IPS-15b (cell line): ENCODE measurements around the gene CLSTN3.

ENCODE experiments used
- H3K27me3 ChIP-seq: one replicate; pipeline ENCODE4 v1.6.1; 2013; ENCODE audit warnings: low read length; ENCODE audit not compliant: control insufficient read depth, insufficient read depth
- H3K36me3 ChIP-seq: one replicate; pipeline ENCODE4 v1.6.1; 2013; ENCODE audit warnings: low read length; ENCODE audit not compliant: control insufficient read depth, insufficient read depth
- H3K4me1 ChIP-seq: one replicate; pipeline ENCODE4 v1.6.1; 2013; ENCODE audit warnings: mild to moderate bottlenecking, low read length; ENCODE audit not compliant: control insufficient read depth, insufficient read depth
- H3K4me3 ChIP-seq: one replicate; pipeline ENCODE4 v1.5.1; 2013; ENCODE audit warnings: low read depth, low read length
- H3K9ac ChIP-seq: one replicate; pipeline ENCODE4 v1.6.1; 2013; ENCODE audit warnings: low read depth, mild to moderate bottlenecking, low read length
- H3K9me3 ChIP-seq: one replicate; pipeline ENCODE4 v1.6.1; 2013; ENCODE audit warnings: mild to moderate bottlenecking, low read length; ENCODE audit not compliant: control insufficient read depth, insufficient read depth

CLSTN3 gene

GRCh38 chr12:7145671-7146070 lies 15.5 kb downstream of the CLSTN3 start:
- H3K4me1 ChIP-seq = no peaks in the 10 kb centered on the region
- H3K36me3 ChIP-seq = peaks cover 11% of the 10 kb centered on the region
- H3K27me3 ChIP-seq = no peaks in the 10 kb centered on the region
- H3K9me3 ChIP-seq = no peaks in the 10 kb centered on the region
- no peak overlapping the region for H3K9ac ChIP-seq
- H3K4me3 ChIP-seq = no peak overlapping the region

- H3K9ac ChIP-seq = no peak overlapping the region
- no peak overlapping the region for H3K4me3 ChIP-seq
- no peaks in the 10 kb centered on the region for H3K4me1 ChIP-seq
- peaks cover 11% of the 10 kb centered on the region for H3K36me3 ChIP-seq
- H3K27me3 ChIP-seq = no peaks in the 10 kb centered on the region
- no peaks in the 10 kb centered on the region for H3K9me3 ChIP-seq
These were observed 16.1 kb downstream of the CLSTN3 start for GRCh38 chr12:7146228-7146627.

- no peaks in the 10 kb centered on the region for H3K9me3 ChIP-seq
These were observed 16.7 kb downstream of the CLSTN3 start for GRCh38 chr12:7146906-7147305.

GRCh38 chr12:7150356-7150755 lies 20.2 kb downstream of the CLSTN3 start:
- Histone ChIP-seq H3K9ac (no peak overlapping the region), H3K27me3 (no peaks in the 10 kb centered on the region), H3K9me3 (no peaks in the 10 kb centered on the region), H3K4me3 (no peak overlapping the region), H3K4me1 (no peaks in the 10 kb centered on the region), H3K36me3 (peaks cover 12% of the 10 kb centered on the region)

More at GRCh38 chr12:7146906-7147305, 16.7 kb downstream of the CLSTN3 start:
- H3K36me3 ChIP-seq = peaks cover 11% of the 10 kb centered on the region
- H3K27me3 ChIP-seq = no peaks in the 10 kb centered on the region
- no peak overlapping the region for H3K4me3 ChIP-seq
- no peaks in the 10 kb centered on the region for H3K4me1 ChIP-seq
- H3K9ac ChIP-seq = no peak overlapping the region

GRCh38 chr12:7150841-7151240 lies 20.7 kb downstream of the CLSTN3 start:
- Histone ChIP-seq H3K9ac (no peak overlapping the region), H3K9me3 (no peaks in the 10 kb centered on the region), H3K27me3 (no peaks in the 10 kb centered on the region), H3K36me3 (peaks cover 13% of the 10 kb centered on the region), H3K4me1 (no peaks in the 10 kb centered on the region), H3K4me3 (no peak overlapping the region)

GRCh38 chr12:7151532-7151931 lies 21.4 kb downstream of the CLSTN3 start:
- Histone ChIP-seq H3K27me3 (no peaks in the 10 kb centered on the region), H3K4me1 (no peaks in the 10 kb centered on the region), H3K9me3 (no peaks in the 10 kb centered on the region), H3K36me3 (peaks cover 15% of the 10 kb centered on the region), H3K4me3 (no peak overlapping the region), H3K9ac (no peak overlapping the region)

- H3K9me3 ChIP-seq = no peaks in the 10 kb centered on the region
- H3K27me3 ChIP-seq = no peaks in the 10 kb centered on the region
- no peak overlapping the region for H3K9ac ChIP-seq
- peaks cover 16% of the 10 kb centered on the region for H3K36me3 ChIP-seq
- H3K4me1 ChIP-seq = no peaks in the 10 kb centered on the region
- no peak overlapping the region for H3K4me3 ChIP-seq
These were observed 22.6 kb downstream of the CLSTN3 start for GRCh38 chr12:7152818-7153217.

GRCh38 chr12:7154042-7154441 lies 23.9 kb downstream of the CLSTN3 start:
- Histone ChIP-seq H3K9me3 (no peaks in the 10 kb centered on the region), H3K9ac (no peak overlapping the region), H3K36me3 (peaks cover 15% of the 10 kb centered on the region), H3K4me3 (no peak overlapping the region), H3K4me1 (no peaks in the 10 kb centered on the region), H3K27me3 (no peaks in the 10 kb centered on the region)

- no peak overlapping the region for H3K9ac ChIP-seq
- peaks cover 13% of the 10 kb centered on the region for H3K36me3 ChIP-seq
- H3K4me3 ChIP-seq = no peak overlapping the region
- no peaks in the 10 kb centered on the region for H3K27me3 ChIP-seq
- H3K9me3 ChIP-seq = no peaks in the 10 kb centered on the region
- H3K4me1 ChIP-seq = no peaks in the 10 kb centered on the region
These were observed 24.8 kb downstream of the CLSTN3 start for GRCh38 chr12:7154901-7155470.

GRCh38 chr12:7155471-7156034 lies 25.4 kb downstream of the CLSTN3 start:
- Histone ChIP-seq H3K9me3 (no peaks in the 10 kb centered on the region), H3K4me1 (no peaks in the 10 kb centered on the region), H3K27me3 (no peaks in the 10 kb centered on the region), H3K36me3 (peaks cover 10% of the 10 kb centered on the region), H3K9ac (no peak overlapping the region), H3K4me3 (no peak overlapping the region)

- no peak overlapping the region for H3K9ac ChIP-seq
- no peaks in the 10 kb centered on the region for H3K27me3 ChIP-seq
- no peaks in the 10 kb centered on the region for H3K9me3 ChIP-seq
- H3K4me1 ChIP-seq = no peaks in the 10 kb centered on the region
- H3K36me3 ChIP-seq = peaks cover 8% of the 10 kb centered on the region
- H3K4me3 ChIP-seq = no peak overlapping the region
These were observed 26.4 kb downstream of the CLSTN3 start for GRCh38 chr12:7156259-7157197.

- Histone ChIP-seq H3K36me3 (peaks cover 8% of the 10 kb centered on the region), H3K9me3 (no peaks in the 10 kb centered on the region), H3K4me3 (no peak overlapping the region), H3K27me3 (peaks cover 5% of the 10 kb centered on the region), H3K9ac (no peak overlapping the region), H3K4me1 (no peaks in the 10 kb centered on the region)
These were observed 27.2 kb downstream of the CLSTN3 start for GRCh38 chr12:7157391-7157790.
